ENCODE results near the gene DLD.

DLD gene

DNA sequence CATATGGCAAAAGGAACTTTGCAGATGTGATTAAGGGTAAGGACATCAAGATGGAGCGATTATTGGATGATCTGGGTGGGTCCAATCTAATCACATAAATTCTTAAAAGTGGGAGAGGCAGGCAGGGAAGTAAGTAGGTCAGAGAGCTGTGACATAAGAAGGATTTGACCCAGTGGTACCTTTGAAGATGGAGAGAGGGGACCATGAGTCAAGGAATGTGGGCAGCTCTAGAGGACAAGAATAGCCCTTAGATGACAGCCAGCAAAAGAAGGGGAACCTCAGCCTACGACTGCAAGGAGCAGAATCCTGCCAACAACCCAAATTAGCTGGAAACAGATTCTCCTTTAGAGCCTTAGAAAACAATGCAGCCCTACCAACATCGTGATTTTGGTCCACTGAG is 77.5 kb downstream of the DLD start:
- DNase-seq (ENCODE audit: low read depth) = no peak
- TF ChIP-seq CTCF (IDR thresholded peaks at IDR 0.05; ENCODE audit: insufficient read depth, low read depth, low read length, missing control alignments) = no peak

DNA sequence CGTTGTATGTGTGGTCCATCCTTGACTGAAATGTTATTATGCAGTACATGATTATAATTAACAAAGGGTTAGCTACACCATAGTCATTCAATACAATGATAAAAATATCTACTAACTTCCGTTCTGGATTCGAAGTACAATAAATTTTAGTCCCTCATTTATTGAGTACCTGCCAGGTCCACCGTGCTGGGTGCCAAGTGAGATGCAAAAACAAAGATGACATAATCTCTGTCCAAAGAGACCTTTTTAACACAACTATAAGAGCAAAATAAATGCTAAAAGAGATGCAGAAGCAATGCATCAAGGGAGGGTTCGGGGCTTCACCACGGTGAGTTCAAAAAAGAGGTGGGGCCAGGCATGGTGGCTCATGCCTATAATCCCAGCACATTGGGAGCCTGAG is 78.9 kb downstream of the DLD start:
- DNase-seq (ENCODE audit: low read depth) = no peak
- H3K4me3 ChIP-seq (ENCODE audit: low read length) = no peak overlapping the region
- no peak for TF ChIP-seq CTCF (IDR thresholded peaks at IDR 0.05; ENCODE audit: insufficient read depth, low read depth, low read length, missing control alignments)

More for the DNA sequence above, 77.5 kb downstream of the DLD start:
- no peak overlapping the region for H3K4me3 ChIP-seq (ENCODE audit: low read length)
